SH-SY5Y (cell line): ENCODE data around the gene TNS3.

ENCODE experiments used
- GATA2 ChIP-seq: IDR thresholded peaks from 2 replicates; pipeline ENCODE4 v1.6.1; 2011; ENCODE audit warnings: mild to moderate bottlenecking, low read depth, low read length
- GATA3 ChIP-seq: IDR thresholded peaks from 2 replicates; pipeline ENCODE4 v1.6.1; 2011; ENCODE audit warnings: low read depth, mild to moderate bottlenecking, low read length, moderate library complexity

TNS3 gene

DNA sequence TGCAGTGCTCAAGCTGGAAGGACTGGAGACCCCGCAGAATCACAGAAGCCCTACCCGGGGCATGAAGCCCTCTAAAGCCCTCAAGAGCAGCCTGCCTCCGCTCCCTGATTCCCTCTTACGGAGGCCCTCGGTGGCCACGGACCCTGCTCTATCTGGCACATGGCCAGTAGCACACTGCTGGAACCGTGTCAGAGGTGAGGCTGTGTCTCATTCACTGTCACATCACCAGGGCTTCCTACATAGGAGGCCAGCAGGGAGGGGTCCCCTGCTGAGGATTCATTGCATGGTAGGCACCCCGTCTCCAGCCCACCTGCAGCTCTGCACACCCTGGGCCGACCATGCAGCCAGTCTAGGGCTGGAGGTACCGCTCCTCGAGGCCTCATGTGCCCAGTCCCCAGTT, 259.2 kb downstream of the TNS3 start:
- TF ChIP-seq GATA2 = no peak
- no peak for TF ChIP-seq GATA3

DNA sequence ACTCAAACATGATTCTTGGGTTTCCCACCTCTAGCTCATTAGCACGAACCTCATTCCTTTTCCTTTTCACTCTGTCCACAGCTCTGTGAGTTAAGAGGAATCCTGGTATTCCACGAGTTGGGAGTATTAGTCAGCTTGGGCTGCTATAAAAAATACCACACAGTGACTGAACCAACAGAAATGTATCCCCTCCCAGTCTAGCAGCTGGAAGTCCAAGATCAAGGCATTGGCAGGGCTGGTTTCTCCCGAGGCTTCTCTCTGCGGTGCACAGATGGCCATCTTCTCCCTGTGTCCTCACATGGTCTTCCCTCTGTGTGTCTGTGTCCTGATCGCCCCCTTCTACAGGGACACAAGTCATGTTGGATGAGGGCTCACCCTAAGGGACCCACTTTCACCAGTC, 261.6 kb downstream of the TNS3 start:
- TF ChIP-seq GATA3 = no peak
- no peak for TF ChIP-seq GATA2

DNA sequence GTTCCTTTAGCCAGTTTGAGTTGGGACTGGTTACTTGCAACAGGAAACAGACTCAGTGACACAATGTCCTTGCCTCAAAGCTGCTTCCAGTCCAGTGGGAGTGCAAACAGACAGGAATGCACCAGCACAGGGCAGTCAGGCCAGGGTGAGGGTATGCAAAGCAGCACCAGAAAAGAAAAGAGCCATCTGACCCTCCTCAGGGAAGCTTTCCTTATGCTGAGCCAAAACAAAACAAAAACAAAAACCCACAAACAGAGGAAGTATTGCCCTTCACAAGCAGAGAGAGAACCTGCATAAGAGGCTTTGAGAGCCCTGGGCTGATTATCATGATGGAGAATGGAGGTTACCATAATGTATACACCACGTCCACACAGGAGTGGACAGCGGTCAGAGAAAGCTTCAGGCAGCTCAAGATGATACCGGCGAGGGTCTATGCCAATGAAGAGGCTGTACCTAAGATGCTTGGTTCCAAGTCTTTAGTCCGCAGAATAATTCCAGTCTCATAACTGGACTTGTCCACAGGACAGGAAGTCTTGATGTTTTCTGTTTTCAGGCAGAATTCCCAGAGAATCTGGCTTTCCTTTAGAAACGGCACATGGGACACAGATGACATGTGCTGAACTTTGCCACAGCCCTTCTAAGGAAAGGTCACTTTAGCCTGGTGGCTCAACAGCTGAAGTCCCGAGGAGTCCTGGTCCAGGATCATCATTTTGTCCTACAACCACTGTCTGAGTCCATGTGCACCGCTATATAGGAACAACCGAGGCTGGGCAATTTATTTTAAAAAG, 263.3 kb downstream of the TNS3 start:
- TF ChIP-seq GATA3 (no peak), GATA2 (no peak)

DNA sequence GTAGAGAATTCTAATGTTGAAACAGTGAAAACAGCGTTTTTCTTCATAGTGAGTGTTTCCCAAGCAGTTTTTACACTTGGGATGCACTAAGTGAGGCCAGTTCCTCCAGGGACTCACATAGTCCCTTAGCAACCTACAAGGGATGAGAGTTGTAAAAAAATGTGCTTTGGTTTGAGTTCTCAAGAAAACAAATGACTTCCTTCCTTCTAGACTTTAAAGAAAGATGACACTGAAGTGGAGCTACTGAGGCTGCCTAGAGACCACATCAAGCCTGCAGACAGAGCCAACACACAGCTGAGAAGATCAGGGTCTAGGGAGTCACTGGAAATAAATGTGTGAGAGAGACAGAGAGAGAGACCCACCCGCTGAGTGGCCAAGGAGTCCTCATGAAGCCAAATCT, 264.4 kb downstream of the TNS3 start:
- no peak for TF ChIP-seq GATA2
- TF ChIP-seq GATA3 = no peak

DNA sequence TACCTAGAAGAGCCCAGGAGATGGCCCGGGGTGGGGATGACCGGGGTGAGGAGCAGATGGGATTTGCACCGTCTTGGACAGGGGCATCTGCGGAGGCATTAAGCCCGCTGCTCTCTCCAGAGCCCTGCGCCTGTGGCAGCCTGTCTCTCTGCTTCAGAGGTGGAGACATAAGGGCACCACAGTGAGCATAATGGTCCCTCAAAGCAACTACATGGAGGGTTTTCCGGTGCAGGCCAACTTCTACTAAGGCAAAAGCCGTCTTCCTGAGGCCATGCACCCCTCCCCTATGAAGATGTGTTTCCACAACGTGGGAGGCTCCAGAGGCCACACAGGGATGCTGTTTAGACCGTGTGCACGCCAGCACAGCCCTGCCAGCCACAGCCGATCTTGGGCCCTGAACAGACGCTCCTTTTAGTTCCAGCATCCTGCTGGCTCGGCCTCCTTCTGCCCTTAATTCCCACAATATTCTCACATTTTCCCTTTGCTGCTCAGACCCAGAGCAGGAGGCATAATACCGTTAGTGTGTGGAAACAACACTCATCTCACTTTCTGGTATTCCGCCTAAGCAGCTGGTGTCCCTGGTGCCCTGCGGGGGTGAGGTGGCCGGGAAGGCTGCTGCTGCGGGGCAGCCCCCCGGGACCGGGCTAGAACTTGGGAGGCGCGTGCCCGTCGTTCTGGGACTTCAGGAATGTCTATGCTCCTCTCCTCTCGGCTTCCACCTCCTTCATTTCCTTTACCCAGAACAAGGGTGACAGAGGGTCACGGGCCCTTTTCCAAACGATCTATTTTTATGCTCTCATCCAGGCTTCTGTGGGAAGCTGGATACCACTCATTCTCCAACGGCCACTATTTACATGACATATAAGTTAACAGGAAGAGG, 266.9 kb downstream of the TNS3 start:
- TF ChIP-seq GATA3 (no peak), GATA2 (no peak)

DNA sequence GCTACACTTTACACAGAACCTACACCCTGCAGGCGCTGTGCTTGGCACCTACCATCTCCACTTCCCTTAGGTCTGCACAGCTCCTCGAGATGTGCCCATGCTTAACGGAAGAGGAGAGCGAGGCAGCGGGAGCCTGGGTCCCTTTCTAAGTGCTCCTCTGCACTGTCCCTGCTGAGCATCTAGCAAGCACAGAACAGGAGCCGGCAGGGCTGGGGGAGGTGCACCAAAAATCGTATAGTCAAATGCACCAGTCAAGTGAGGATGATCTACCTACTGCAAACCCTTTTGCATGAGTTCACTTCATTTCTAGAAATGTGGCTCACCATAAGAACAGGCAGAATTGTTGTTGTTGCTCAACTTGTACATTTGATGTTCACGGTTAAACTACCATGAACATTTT, 267.7 kb downstream of the TNS3 start:
- TF ChIP-seq GATA3 = no peak
- no peak for TF ChIP-seq GATA2

DNA sequence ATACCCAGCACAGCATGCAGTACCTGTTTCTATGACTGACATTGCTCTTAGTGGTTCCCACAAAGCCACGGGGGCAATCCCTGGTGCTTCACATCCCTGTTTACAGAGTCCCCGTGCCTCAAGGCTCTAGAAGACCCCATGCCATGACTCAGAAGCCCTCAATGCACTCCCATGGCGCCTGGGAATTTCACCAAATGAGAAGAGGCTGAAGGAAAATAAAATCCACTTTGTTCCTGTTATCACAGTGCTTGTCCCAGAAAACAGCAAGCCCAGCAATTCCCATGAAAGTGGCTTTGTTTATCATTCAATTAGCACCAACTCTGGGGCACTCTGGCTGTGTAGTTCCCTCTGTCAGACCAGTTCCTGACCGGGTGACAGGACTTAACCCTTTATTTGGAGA, 268.3 kb downstream of the TNS3 start:
- TF ChIP-seq GATA2 (no peak), GATA3 (no peak)

DNA sequence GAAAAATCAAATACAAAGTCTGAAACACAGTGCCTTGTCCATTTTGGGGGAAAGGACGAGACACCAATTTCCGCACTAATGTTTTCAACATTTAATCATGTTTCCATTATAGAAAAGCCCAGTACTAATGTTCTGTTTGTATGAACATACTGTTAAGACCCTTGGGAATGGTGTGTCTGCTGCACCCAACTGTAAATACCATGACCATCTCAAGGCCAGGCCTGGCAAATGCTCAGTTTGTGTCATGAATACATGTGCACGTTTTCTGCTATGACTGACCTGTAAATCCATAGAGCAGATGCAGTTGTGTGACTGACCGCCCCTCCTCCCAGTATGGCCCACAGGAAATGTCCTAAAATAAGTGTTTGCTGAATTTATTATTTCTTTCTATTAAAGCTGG, 270.0 kb downstream of the TNS3 start:
- no peak for TF ChIP-seq GATA2
- no peak for TF ChIP-seq GATA3

DNA sequence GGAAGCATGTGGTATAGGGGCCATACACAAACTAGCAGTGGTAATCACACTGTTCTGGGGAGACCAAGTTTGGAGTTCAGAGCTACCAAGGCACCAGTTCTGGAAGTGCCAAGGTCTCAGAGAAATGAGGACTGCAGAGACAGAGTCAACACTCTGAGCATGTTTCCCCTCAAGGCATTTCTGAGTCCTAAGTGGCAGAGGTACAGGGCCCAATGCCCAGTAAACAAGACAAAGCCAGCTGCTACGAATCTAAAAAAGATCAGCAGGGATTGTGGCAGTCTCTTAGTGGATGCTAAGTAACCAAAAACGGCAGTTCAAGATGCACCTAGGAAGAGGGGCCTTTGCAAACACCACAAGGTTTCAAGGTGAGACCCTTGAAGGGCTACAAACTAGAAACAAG, 271.9 kb downstream of the TNS3 start:
- TF ChIP-seq GATA3 (no peak), GATA2 (no peak)

DNA sequence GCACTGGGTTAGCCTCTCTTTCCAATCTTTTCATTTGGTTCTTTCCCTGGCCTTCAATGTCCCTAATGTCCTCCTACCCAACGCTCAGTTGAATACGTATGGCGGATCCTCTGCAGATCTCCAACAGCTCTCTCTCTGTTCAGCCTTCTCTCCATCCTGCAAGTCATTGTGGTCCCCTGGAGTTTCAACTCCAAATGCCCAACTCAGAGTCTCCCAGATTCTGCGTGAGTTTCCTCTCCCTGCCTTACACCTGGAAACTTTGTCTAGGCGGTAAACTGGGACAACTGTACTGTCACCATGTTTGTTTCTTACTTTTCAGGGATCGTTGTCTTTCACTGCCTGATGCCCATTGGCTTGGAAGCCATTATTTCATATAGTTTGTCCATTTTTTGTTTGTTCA, 273.1 kb downstream of the TNS3 start:
- TF ChIP-seq GATA2 = no peak
- no peak for TF ChIP-seq GATA3

DNA sequence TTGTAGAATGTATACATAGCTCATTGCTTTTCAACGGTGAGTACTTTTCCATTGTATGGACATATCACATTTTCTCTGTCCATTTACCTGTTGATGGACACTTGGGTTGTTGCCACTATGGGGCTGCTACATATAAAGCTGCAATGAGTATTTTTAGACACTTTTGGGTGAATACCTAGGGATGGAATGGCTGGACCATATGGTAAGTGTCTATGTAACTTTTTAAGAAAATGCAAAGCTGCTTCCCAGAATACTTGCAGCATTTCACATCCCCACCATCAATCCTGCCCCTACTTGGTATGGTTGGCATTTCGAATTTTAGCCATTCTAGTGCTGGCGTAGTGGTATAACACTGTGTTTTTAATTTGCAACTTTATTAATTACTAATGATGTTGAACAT, 274.6 kb downstream of the TNS3 start:
- TF ChIP-seq GATA2 (no peak), GATA3 (no peak)

DNA sequence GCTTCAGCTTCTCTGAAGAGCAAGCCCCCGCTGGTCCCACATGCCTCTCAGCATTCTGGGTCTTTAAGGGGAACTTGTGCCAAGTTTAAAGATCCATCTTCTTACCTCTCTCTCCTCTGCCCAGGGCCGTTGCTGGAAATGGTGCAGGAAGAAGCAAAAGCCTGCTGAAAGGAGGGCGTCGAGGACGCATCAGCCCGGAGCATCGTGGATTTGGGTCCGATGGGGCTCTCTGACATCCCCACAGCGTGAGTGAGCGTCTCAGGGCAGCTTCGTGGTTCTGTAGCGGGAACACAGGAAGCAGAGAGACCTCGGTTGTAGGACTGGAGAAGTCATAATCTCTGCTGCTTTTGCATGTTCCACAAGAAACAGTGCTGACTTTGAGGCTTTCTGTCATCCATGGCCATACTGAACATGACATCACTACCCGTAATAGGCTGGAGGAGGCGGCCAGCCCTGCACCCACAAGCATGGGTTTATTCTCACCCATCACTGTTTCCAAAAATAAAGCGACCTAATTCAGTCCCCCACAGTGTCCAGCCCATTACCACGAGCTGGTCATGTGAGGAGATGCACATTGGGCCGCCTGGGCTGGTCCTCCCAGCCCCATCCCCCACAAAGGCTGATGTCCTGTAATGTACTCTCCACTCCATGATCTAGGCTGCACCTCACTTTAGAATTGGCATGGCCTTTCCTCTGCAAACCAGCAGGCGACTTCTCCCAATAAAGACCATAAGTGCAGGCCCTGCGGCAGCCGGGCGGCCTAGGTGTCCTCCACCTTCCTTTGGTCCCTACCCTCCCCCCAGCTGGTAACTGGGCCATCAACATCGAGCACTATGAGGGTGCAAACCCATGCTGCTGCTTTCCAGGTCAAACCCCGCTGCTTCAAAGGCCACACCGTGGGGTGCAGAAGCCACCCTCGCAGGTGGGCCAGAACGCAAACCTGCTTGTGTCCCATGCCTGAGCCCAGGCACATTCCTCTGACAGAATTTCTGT, 276.9 kb downstream of the TNS3 start:
- TF ChIP-seq GATA3 (no peak), GATA2 (no peak)

DNA sequence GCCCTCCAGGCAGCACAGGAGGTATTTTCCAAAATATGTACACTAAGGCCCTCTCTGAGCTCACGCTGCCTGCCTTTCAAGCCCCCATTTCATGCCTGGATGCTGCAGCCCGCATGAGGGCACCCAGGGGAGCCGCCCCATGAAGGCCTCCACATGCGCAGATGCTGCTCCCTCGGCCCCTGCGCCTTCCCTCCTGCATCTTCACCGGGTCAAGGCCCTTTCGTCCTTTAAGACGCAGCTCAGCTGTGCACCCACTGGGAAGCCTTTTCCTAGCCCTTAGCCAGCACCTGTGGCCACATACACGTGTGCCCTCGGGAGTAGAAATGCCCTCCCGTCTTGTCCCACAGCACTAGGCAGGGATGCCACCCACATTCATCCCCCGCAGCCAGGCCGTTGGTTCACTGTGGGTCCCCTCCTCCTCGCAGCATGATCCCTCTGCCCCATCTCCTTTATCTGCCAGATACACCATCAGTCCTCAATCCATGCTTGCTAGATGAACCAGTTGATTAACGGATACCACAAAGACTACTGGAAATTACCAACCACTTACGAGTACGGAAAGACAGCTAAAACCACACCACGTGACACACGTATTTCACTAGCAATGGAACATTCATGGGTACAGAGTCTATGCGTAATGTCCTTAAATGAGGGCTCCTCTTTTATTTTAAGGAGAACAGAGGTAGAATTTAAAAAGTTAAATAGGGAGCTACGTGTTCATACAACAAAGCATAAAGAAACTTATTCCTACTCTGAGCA, 278.0 kb downstream of the TNS3 start:
- TF ChIP-seq GATA3 (no peak), GATA2 (no peak)
